Upper lobe of right lung (tissue), 1 donor: Measurements from ENCODE around the gene CYB5R4. TPM values are rescaled to one million over a fixed set of nuclear protein-coding genes. Genes with fewer than 3 reads are reported as not detected.
"Not testable (repeated sequence)": the region's sequence is repeated elsewhere in the genome, so short reads cannot be mapped to it uniquely, and the experiment has no call there.

ENCODE experiments used
- ATAC-seq: fragments of 200-7000 bp; cut with Tn5 transposase; one replicate; pipeline ENCODE4 v1.9.1; 2020; ENCODE audit warnings: mild to moderate bottlenecking, moderate library complexity
- DNase-seq: peaks from one replicate; pipeline ENCODE4 v3.0.0-alpha.2; 2020
- H3K27ac ChIP-seq: fragments of 200-600 bp; one replicate; pipeline ENCODE4 v1.8.0; 2022
- H3K27me3 ChIP-seq: fragments of 200-600 bp; one replicate; pipeline ENCODE4 v1.8.0; 2022; ENCODE audit warnings: mild to moderate bottlenecking
- H3K36me3 ChIP-seq: fragments of 200-600 bp; one replicate; pipeline ENCODE4 v1.8.0; 2022
- H3K4me1 ChIP-seq: fragments of 200-600 bp; one replicate; pipeline ENCODE4 v1.8.0; 2022
- H3K4me3 ChIP-seq: fragments of 200-600 bp; one replicate; pipeline ENCODE4 v1.8.0; 2022; ENCODE audit warnings: mild to moderate bottlenecking
- H3K9me3 ChIP-seq: fragments of 200-600 bp; one replicate; pipeline ENCODE4 v1.8.0; 2022
- CTCF ChIP-seq: fragments of 200-600 bp; IDR thresholded peaks from one replicate; pipeline ENCODE4 v1.8.0; 2022; ENCODE audit warnings: antibody characterized with exemption
- intact Hi-C: fragments of 100-400 bp; cut with DNase I; formaldehyde crosslinking; loops from one replicate; pipeline ENCODE4 v1.11.0; 2022
- total RNA-seq: library from RNA; stranded (reverse); fragmentation: NEBNext Ultra II Directional; extraction: Animal tissue kit (Norgen Biotek cat#: 25700); gene quantifications from one replicate; pipeline ENCODE4 v1.2.1, GENCODE V29; 2021
- donor health status: DM: no; HTN: yes; CAD: no; lungs with severe emphysema.

CYB5R4 gene
- total RNA-seq, 1 donor from 2014 or later = 24.4 TPM

DNA sequence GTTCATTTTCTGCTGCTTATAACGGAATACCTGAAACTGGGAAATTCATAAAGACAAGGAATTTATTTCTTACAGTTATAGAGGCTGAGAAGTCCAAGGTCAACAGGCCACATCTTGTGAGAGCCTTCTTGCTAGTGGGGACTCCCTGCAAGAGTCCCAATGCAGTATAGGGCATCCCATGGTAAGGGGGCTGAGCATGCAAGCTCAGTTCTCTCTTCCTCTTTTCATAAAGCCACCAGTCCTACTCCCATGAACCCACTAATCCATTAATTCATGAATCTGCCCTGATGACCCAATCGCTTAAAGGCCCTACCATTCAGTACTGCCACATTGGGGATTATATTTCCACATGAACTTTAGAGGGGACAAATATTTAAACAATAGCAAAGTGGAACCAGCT is 26.5 kb downstream of the CYB5R4 start:
- intact Hi-C loops = loop anchor here (10.0 kb wide), 1 partner anchor 339 kb away; the partner anchor contains the start of gene CEP162

GRCh38 chr6:83889621-83890020 is 30.1 kb downstream of the CYB5R4 start:
- DNase-seq (no peak), ATAC-seq (no peak)
- Histone ChIP-seq H3K27me3 (no peaks in the 10 kb centered on the region), H3K36me3 (peaks cover 6% of the 10 kb centered on the region), H3K27ac (no peak overlapping the region), H3K4me3 (no peak overlapping the region), H3K9me3 (no peaks in the 10 kb centered on the region), H3K4me1 (peaks cover 6% of the 10 kb centered on the region)
- intact Hi-C loops = loop anchor here (10.0 kb wide), 1 partner anchor 335 kb away; the partner anchor contains the start of gene CEP162
- no peak for TF ChIP-seq CTCF

More for the DNA sequence above, 26.5 kb downstream of the CYB5R4 start:
- DNase-seq = no peak
- Histone ChIP-seq H3K4me1 (no peaks in the 10 kb centered on the region), H3K9me3 (no peaks in the 10 kb centered on the region), H3K27ac (no peak overlapping the region), H3K27me3 (no peaks in the 10 kb centered on the region), H3K4me3 (no peak overlapping the region), H3K36me3 (no peaks in the 10 kb centered on the region)
- TF ChIP-seq CTCF = no peak
- no peak for ATAC-seq

- H3K27ac ChIP-seq = no peak overlapping the region
- no peak for ATAC-seq
- H3K27me3 ChIP-seq = no peaks in the 10 kb centered on the region
- intact Hi-C loops = no loop called here
- H3K9me3 ChIP-seq = no peaks in the 10 kb centered on the region
- peaks cover 6% of the 10 kb centered on the region for H3K4me1 ChIP-seq
- no peak for TF ChIP-seq CTCF
- H3K36me3 ChIP-seq = peaks cover 6% of the 10 kb centered on the region
- H3K4me3 ChIP-seq = no peak overlapping the region
- no peak for DNase-seq
Measured at GRCh38 chr6:83890520-83890919, 31.0 kb downstream of the CYB5R4 start.

GRCh38 chr6:83891586-83891985 is 32.1 kb downstream of the CYB5R4 start:
- Histone ChIP-seq H3K4me3 (no peak overlapping the region), H3K4me1 (peaks cover 6% of the 10 kb centered on the region), H3K9me3 (no peaks in the 10 kb centered on the region), H3K27ac (no peak overlapping the region), H3K27me3 (no peaks in the 10 kb centered on the region), H3K36me3 (peaks cover 6% of the 10 kb centered on the region)
- no peak for TF ChIP-seq CTCF
- DNase-seq = no peak
- intact Hi-C loops = no loop called here
- ATAC-seq = no peak

- H3K27me3 ChIP-seq = no peaks in the 10 kb centered on the region
- intact Hi-C loops = no loop called here
- DNase-seq = no peak
- no peak overlapping the region for H3K27ac ChIP-seq
- no peaks in the 10 kb centered on the region for H3K9me3 ChIP-seq
- peaks cover 6% of the 10 kb centered on the region for H3K36me3 ChIP-seq
- H3K4me3 ChIP-seq = no peak overlapping the region
- H3K4me1 ChIP-seq = peaks cover 6% of the 10 kb centered on the region
- no peak for TF ChIP-seq CTCF
- peak; percentile 53 for ATAC-seq
Measured at GRCh38 chr6:83893024-83893423, 33.5 kb downstream of the CYB5R4 start.

GRCh38 chr6:83897094-83897493 is 37.6 kb downstream of the CYB5R4 start:
- ATAC-seq, H3K4me1 ChIP-seq, DNase-seq, H3K9me3 ChIP-seq, intact Hi-C loops, H3K27ac ChIP-seq, H3K36me3 ChIP-seq, H3K4me3 ChIP-seq, H3K27me3 ChIP-seq: not testable (repeated sequence)
